LoVo (cell line): ENCODE measurements around the gene CDR2.
"Not testable (repeated sequence)": the region's sequence is repeated elsewhere in the genome, so short reads cannot be mapped to it uniquely, and the experiment has no call there.

Experiments
- DNase-seq: peaks from one replicate; pipeline ENCODE4 v3.0.0-alpha.2; 2016; ENCODE audit warnings: low spot score

CDR2 gene

GRCh38 chr16:22374311-22375116, at the start of gene CDR2:
CDR2 (minus strand) TSS chr16:22374619; CDS start chr16:22374309, 310 bp downstream.
- peak; percentile 97 for DNase-seq

GRCh38 chr16:22423716-22424115, 49.3 kb upstream of the CDR2 start:
- DNase-seq: no peak

GRCh38 chr16:22421136-22421535, 46.7 kb upstream of the CDR2 start:
- DNase-seq: no peak

GRCh38 chr16:22420606-22421135, 46.3 kb upstream of the CDR2 start:
- no peak for DNase-seq

- DNase-seq: no peak
Measured at GRCh38 chr16:22419908-22420307, 45.5 kb upstream of the CDR2 start.

- no peak for DNase-seq
Measured at GRCh38 chr16:22418826-22419225, 44.4 kb upstream of the CDR2 start.

- DNase-seq: not testable (repeated sequence)
Measured at GRCh38 chr16:22417798-22418197, 43.4 kb upstream of the CDR2 start.

- DNase-seq: no peak
Measured at GRCh38 chr16:22417019-22417418, 42.6 kb upstream of the CDR2 start.

- DNase-seq: no peak
Measured at GRCh38 chr16:22413819-22414218, 39.4 kb upstream of the CDR2 start.

- no peak for DNase-seq
Measured at GRCh38 chr16:22407486-22407885, 33.1 kb upstream of the CDR2 start.

- no peak for DNase-seq
Measured at GRCh38 chr16:22402191-22402590, 27.8 kb upstream of the CDR2 start.

- DNase-seq: no peak
Measured at GRCh38 chr16:22400900-22401299, 26.5 kb upstream of the CDR2 start.

- DNase-seq: no peak
Measured at GRCh38 chr16:22397931-22398330, 23.5 kb upstream of the CDR2 start.

- DNase-seq: no peak
Measured at GRCh38 chr16:22397464-22397863, 23.0 kb upstream of the CDR2 start.

GRCh38 chr16:22395960-22396359, 21.5 kb upstream of the CDR2 start:
- no peak for DNase-seq

- DNase-seq: no peak
Measured at GRCh38 chr16:22394121-22394520, 19.7 kb upstream of the CDR2 start.

- DNase-seq: no peak
Measured at GRCh38 chr16:22388101-22388644, 13.8 kb upstream of the CDR2 start.

GRCh38 chr16:22386976-22387375, 12.6 kb upstream of the CDR2 start:
- DNase-seq: peak; percentile 34

GRCh38 chr16:22385196-22385595, 10.8 kb upstream of the CDR2 start:
- DNase-seq: no peak

GRCh38 chr16:22383827-22384226, 9.4 kb upstream of the CDR2 start:
- no peak for DNase-seq

- no peak for DNase-seq
Measured at GRCh38 chr16:22381392-22381791, 7.0 kb upstream of the CDR2 start.

GRCh38 chr16:22380529-22380928, 6.1 kb upstream of the CDR2 start:
- DNase-seq: no peak

GRCh38 chr16:22379656-22380055, 5.2 kb upstream of the CDR2 start:
- DNase-seq: no peak
